ENCODE measurements around the gene SMIM23. TPM values are rescaled to one million over a fixed set of nuclear protein-coding genes. Genes with fewer than 3 reads are reported as not detected.
"Not testable (repeated sequence)": the region's sequence is repeated elsewhere in the genome, so short reads cannot be mapped to it uniquely, and the experiment has no call there.

Gene SMIM23
- total RNA-seq, 1 experiment from 2014 or later, result not detected

- no peak for DNase-seq (ENCODE audit: low read depth, low spot score)
These were observed 21.4 kb upstream of the SMIM23 start for GRCh38 chr5:171764265-171764664.

GRCh38 chr5:171766875-171767274, 18.7 kb upstream of the SMIM23 start:
- DNase-seq (ENCODE audit: low read depth, low spot score), result no peak
- in situ Hi-C loops (cut with HindIII; ENCODE audit: low pct_unique_long_range_greater_than_20kb, low sequenced_read_pairs), result no loop called here

More at GRCh38 chr5:171764265-171764664, 21.4 kb upstream of the SMIM23 start:
- in situ Hi-C loops (cut with HindIII; ENCODE audit: low pct_unique_long_range_greater_than_20kb, low sequenced_read_pairs), result no loop called here

GRCh38 chr5:171770153-171770552, 15.5 kb upstream of the SMIM23 start:
- peak; percentile 11 for DNase-seq (ENCODE audit: low read depth, low spot score)
- in situ Hi-C loops (cut with HindIII; ENCODE audit: low pct_unique_long_range_greater_than_20kb, low sequenced_read_pairs), result no loop called here

DNA sequence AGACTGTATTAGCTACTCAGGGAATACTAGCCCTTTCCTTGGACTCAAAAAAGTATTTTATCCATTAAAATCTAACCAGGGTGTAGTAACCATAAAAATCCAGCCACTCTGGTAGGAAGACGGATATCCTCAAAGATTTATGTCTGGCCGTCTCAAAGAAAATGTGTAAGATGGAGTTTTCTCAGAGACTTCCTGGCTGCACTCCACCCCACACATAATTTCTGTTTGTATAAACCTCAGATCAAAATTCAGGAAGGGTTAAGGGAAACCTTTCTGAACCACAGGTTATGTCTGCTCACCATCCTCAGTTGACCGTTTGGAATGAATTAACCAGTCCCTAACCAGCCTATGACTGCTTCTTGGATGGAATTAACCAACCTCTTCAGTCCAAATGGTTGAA, 13.8 kb upstream of the SMIM23 start:
- DNase-seq (ENCODE audit: low read depth, low spot score), result no peak

DNA sequence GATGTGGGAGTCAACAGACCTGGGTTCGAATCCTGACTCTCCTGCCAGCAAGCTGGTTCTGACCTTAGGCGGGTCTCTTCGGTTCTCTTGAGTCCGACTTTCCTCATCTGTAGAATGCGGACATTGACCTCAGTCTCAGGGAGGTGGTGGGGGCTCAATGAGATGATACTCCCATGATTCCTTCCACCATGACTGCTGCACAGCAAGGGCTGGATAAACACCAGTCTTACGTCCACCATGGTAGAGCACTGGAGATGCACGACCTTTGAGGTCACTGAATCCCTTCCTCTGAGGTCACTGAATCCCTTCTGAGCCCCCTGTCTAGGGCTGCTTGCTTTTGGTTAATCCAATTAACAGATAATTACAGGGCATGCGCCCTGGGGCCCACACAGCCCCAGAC, 12.5 kb upstream of the SMIM23 start:
- in situ Hi-C loops (cut with HindIII; ENCODE audit: low pct_unique_long_range_greater_than_20kb, low sequenced_read_pairs), result no loop called here
- no peak for DNase-seq (ENCODE audit: low read depth, low spot score)

More for the DNA sequence above, 13.8 kb upstream of the SMIM23 start:
- in situ Hi-C loops (cut with HindIII; ENCODE audit: low pct_unique_long_range_greater_than_20kb, low sequenced_read_pairs), result no loop called here

GRCh38 chr5:171774418-171774817, 11.2 kb upstream of the SMIM23 start:
- in situ Hi-C loops (cut with HindIII; ENCODE audit: low pct_unique_long_range_greater_than_20kb, low sequenced_read_pairs), result no loop called here
- DNase-seq (ENCODE audit: low read depth, low spot score), result no peak

DNA sequence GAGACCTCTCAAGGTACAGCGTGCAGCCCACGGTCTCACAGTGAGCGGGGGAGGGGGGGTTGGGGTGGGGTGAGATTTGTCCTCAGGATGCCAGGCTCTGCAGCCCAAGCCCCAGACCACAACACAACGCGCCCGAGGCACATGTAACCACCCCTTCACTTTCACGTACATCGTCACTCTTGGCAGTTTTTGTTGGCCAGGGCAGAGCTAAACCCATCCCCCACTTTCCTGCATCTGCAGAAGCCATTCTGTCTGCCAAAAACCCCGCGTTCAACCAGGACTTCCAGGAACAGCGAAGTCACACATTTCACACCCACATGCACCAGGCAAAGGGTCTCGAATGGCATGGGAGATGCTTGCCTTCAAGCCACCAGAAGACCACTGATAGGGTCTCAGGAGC, 9.4 kb upstream of the SMIM23 start:
- DNase-seq (ENCODE audit: low read depth, low spot score), result no peak
- in situ Hi-C loops (cut with HindIII; ENCODE audit: low pct_unique_long_range_greater_than_20kb, low sequenced_read_pairs), result no loop called here

DNA sequence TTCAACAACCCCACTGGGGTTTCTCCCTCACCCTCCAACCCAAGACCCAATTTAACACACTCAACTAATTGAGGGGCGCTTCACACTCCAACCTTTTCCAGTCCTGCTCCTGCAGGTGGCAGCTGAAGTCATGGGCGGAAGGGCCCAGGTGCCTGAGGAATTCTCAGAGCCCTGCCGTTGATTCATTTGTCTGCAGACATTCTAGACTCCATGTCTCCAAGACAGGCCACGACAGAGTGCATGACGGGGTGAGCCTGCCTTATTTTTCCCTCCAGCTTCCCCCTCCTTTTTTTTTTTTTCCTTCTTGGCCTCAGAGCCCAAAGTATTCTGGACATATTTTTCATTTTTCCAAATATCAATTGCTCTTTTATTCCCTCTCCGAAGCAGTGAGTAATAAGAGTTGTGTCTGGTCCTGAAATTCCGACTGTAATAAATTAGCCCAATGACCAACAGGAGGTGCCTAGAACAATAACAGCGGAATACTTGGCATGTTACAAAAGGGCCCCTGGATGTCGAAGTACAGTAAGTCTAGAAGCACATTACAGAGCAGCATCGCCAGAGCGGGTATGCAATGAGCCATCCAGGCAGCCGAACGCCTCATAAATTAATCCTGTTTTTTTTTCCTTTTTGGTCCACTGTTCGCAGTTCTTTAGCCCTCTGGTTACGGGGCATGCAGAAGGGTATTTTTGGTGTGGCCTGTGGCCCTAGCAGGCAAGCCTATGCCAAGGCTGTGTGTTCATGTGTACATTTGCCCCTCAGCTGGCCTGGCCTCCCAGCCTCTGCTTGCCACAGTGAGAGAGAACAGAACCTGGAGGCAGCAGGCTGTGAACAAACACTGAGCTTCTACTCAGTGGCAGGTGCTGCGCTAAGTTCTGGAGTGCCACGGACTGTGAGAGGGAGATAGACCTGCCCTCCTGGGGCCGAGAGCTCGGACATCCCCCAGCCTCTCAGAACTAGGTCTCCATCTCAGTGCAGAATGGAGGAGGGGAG, 8.6 kb upstream of the SMIM23 start:
- in situ Hi-C loops (cut with HindIII; ENCODE audit: low pct_unique_long_range_greater_than_20kb, low sequenced_read_pairs), result no loop called here
- DNase-seq (ENCODE audit: low read depth, low spot score), result no peak

DNA sequence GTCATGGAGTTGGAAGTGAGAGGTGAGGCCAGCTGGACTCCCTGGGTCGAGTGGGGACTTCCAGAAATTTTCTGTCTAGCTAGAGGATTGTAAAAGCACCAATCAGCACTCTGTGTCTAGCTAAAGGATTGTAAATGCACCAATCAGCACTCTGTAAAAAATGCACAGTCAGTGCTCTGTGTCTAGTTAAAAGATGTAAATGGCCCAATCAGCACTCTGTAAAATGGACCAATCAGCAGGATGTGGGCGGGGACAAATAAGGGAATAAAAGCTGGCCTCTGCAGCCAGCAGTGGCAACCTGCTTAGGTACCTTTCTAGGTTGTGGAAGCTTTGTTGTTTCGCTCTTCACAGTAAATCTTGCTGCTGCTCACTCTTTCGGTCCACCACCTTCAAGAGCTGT, 3.9 kb upstream of the SMIM23 start:
- DNase-seq (ENCODE audit: low read depth, low spot score); in situ Hi-C loops (cut with HindIII; ENCODE audit: low pct_unique_long_range_greater_than_20kb, low sequenced_read_pairs): not testable (repeated sequence)

DNA sequence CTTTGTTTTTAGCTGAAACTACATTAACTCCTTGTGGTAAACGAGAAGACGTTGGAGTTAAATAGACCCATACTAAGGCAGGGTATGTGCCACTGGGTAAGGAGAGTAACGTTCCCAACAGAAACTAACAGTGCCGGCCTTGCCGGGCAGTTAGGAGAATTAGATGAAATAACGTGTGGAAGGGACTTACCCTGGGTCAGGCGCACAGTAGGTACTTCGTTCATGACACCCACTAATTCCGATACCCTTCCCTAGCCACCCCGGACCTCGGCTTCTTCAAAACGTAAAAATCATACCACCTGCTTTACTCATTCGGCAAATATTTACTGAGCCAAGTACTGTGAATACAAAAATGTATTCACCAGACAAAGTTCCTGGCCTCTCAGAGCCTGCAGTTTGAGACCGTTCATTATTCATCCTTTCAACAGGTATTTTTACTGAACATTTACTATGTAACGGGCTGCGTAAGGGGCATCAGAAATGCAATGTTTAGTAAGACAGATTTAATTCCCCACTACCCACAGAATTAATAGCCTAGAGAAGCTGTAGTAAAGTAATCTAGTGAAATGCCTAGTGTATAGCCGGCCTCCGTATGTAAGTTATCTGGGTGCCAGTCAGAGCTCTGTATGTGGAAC, 3.2 kb upstream of the SMIM23 start:
- DNase-seq (ENCODE audit: low read depth, low spot score), result no peak
- in situ Hi-C loops (cut with HindIII; ENCODE audit: low pct_unique_long_range_greater_than_20kb, low sequenced_read_pairs), result no loop called here

- no peak for DNase-seq (ENCODE audit: low read depth, low spot score)
- in situ Hi-C loops (cut with HindIII; ENCODE audit: low pct_unique_long_range_greater_than_20kb, low sequenced_read_pairs), result no loop called here
These were observed 2.6 kb upstream of the SMIM23 start for GRCh38 chr5:171783051-171783450.

DNA sequence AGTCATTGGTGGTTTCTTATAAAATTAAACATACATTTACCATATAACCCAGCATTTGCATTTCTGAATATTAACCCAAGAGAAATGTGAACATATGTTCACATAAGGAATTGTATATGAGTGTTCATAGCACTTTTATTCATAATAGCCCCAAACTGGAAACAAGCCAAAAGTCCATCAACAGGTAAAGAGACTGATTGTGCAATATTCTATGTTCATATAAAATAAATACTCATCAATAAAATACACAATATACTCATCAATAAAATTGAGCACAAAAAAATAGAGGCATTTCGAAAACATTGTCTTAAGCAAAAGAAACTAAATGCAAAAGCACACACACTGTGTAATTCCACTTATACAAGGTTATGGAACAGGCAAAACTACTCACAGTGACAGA, 3.7 kb downstream of the SMIM23 start:
- DNase-seq (ENCODE audit: low read depth, low spot score), result no peak
- in situ Hi-C loops (cut with HindIII; ENCODE audit: low pct_unique_long_range_greater_than_20kb, low sequenced_read_pairs), result no loop called here

DNA sequence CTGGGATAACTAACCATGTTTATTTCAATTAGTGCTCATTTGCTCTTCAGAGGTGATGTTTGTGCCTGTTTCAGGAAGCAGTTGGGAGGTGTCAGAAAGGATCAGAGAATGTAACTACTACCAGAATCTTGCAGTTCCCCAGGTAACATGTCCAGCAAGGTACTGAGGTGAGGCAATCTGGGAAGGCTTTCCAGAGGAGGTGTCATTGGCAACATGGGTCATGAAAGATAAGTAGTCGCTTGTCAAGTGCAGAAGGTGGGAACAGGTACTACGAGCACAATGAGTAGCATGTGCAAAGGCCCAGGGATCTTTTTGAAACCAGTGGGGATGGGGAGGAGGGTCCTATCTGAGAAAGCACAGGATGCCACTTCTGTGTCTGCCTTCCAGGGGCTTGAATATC, 4.8 kb downstream of the SMIM23 start:
- in situ Hi-C loops (cut with HindIII; ENCODE audit: low pct_unique_long_range_greater_than_20kb, low sequenced_read_pairs), result no loop called here
- DNase-seq (ENCODE audit: low read depth, low spot score), result no peak

- no peak for DNase-seq (ENCODE audit: low read depth, low spot score)
- in situ Hi-C loops (cut with HindIII; ENCODE audit: low pct_unique_long_range_greater_than_20kb, low sequenced_read_pairs), result no loop called here
These were observed 8.9 kb downstream of the SMIM23 start for GRCh38 chr5:171794470-171794960.

GRCh38 chr5:171795381-171795780, 9.8 kb downstream of the SMIM23 start:
- in situ Hi-C loops (cut with HindIII; ENCODE audit: low pct_unique_long_range_greater_than_20kb, low sequenced_read_pairs), result no loop called here
- no peak for DNase-seq (ENCODE audit: low read depth, low spot score)

GRCh38 chr5:171796436-171796835, 10.8 kb downstream of the SMIM23 start:
- no peak for DNase-seq (ENCODE audit: low read depth, low spot score)
- in situ Hi-C loops (cut with HindIII; ENCODE audit: low pct_unique_long_range_greater_than_20kb, low sequenced_read_pairs), result no loop called here

GRCh38 chr5:171797543-171797942, 11.9 kb downstream of the SMIM23 start:
- in situ Hi-C loops (cut with HindIII; ENCODE audit: low pct_unique_long_range_greater_than_20kb, low sequenced_read_pairs), result no loop called here
- no peak for DNase-seq (ENCODE audit: low read depth, low spot score)

DNA sequence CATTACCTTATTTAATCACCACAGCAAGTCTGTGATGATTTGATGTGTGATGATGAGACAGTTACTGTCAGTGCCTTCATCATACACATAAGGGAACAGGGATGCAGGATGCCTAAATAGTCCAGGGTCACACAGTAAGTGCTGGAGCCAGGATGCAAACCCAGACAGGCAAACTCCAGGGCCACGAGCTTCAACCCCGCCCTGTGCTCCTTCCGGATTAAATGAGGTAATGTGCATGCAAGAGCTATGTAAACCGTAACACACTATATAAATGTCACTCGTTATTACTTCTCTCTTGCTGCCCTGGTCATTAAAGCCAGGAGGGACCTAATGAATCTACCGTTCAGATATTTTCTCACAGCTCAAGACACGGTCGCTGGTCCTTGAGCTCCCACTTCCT, 12.8 kb downstream of the SMIM23 start:
- in situ Hi-C loops (cut with HindIII; ENCODE audit: low pct_unique_long_range_greater_than_20kb, low sequenced_read_pairs), result no loop called here
- DNase-seq (ENCODE audit: low read depth, low spot score), result no peak

DNA sequence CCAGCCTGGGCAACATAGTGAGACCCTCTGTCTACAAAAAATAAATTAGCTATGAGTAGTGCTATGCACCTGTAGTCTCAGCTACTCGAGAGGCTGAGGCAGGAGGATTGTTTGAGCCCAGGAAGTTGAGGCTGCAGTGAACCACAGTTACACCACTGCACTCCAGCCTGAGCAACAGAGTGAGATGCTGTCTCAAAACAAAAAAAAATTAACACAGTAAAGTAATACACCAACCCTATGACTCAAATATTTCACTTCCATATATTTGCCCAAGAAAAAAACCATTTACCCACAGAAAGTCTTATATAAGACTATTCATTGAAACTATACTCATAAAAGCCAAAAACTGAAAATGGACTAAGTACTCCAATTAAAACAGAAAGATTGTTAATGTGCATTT, 16.2 kb downstream of the SMIM23 start:
- in situ Hi-C loops (cut with HindIII; ENCODE audit: low pct_unique_long_range_greater_than_20kb, low sequenced_read_pairs), result no loop called here
- no peak for DNase-seq (ENCODE audit: low read depth, low spot score)
